WERI-Rb-1 (cell line): ENCODE measurements around the gene C1QTNF2.

ENCODE experiments used
- DNase-seq: peaks from one replicate; pipeline ENCODE4 v3.0.0-alpha.2; 2020
- H3K27ac ChIP-seq: fragments of 250-450 bp; sonication (Bioruptor Pico); 2 replicates; pipeline ENCODE4 v1.5.1; 2020; ENCODE audit warnings: mild to moderate bottlenecking, moderate library complexity
- H3K27me3 ChIP-seq: fragments of 250-450 bp; sonication (Bioruptor Pico); 2 replicates; pipeline ENCODE4 v1.5.1; 2021; ENCODE audit warnings: mild to moderate bottlenecking, low read depth, moderate library complexity; ENCODE audit not compliant: insufficient read depth, severe bottlenecking
- H3K36me3 ChIP-seq: fragments of 250-450 bp; sonication (Bioruptor Pico); 2 replicates; pipeline ENCODE4 v1.5.1; 2020; ENCODE audit warnings: mild to moderate bottlenecking, moderate library complexity
- H3K4me3 ChIP-seq: 2 replicates; pipeline ENCODE4 v1.5.1; 2011; ENCODE audit warnings: low read depth, mild to moderate bottlenecking, control low read depth, low read length
- H3K9me3 ChIP-seq: fragments of 250-450 bp; sonication (Bioruptor Pico); 2 replicates; pipeline ENCODE4 v1.5.1; 2021; ENCODE audit warnings: mild to moderate bottlenecking, moderate library complexity; ENCODE audit not compliant: severe bottlenecking
- CTCF ChIP-seq: IDR thresholded peaks from 2 replicates; pipeline ENCODE4 v1.5.1; 2011; ENCODE audit warnings: low read depth, mild to moderate bottlenecking, control low read depth, inconsistent platforms, low read length

Gene C1QTNF2

GRCh38 chr5:160306696-160307095, 63.7 kb downstream of the C1QTNF2 start:
- no peak for DNase-seq
- TF ChIP-seq CTCF, result no peak
- H3K36me3 ChIP-seq, result peaks cover 21% of the 10 kb centered on the region
- H3K27ac ChIP-seq, result no peak overlapping the region
- no peak overlapping the region for H3K4me3 ChIP-seq
- no peaks in the 10 kb centered on the region for H3K9me3 ChIP-seq
- no peaks in the 10 kb centered on the region for H3K27me3 ChIP-seq

GRCh38 chr5:160305319-160305718, 65.1 kb downstream of the C1QTNF2 start:
- no peak for DNase-seq
- no peak for TF ChIP-seq CTCF
- Histone ChIP-seq H3K4me3 (no peak overlapping the region), H3K9me3 (no peaks in the 10 kb centered on the region), H3K27ac (no peak overlapping the region), H3K27me3 (no peaks in the 10 kb centered on the region), H3K36me3 (peaks cover 19% of the 10 kb centered on the region)

- TF ChIP-seq CTCF, result no peak
- Histone ChIP-seq H3K9me3 (no peaks in the 10 kb centered on the region), H3K36me3 (peaks cover 5% of the 10 kb centered on the region), H3K27me3 (no peaks in the 10 kb centered on the region), H3K4me3 (no peak overlapping the region), H3K27ac (no peak overlapping the region)
- DNase-seq, result no peak
These were observed 66.7 kb downstream of the C1QTNF2 start for GRCh38 chr5:160303690-160304089.

- no peaks in the 10 kb centered on the region for H3K9me3 ChIP-seq
- H3K27ac ChIP-seq, result no peak overlapping the region
- H3K4me3 ChIP-seq, result no peak overlapping the region
- TF ChIP-seq CTCF, result no peak
- H3K27me3 ChIP-seq, result no peaks in the 10 kb centered on the region
- DNase-seq, result no peak
- H3K36me3 ChIP-seq, result no peaks in the 10 kb centered on the region
These were observed 72.2 kb downstream of the C1QTNF2 start for GRCh38 chr5:160298189-160298588.

- no peak overlapping the region for H3K4me3 ChIP-seq
- no peaks in the 10 kb centered on the region for H3K36me3 ChIP-seq
- no peak for DNase-seq
- no peaks in the 10 kb centered on the region for H3K9me3 ChIP-seq
- no peak overlapping the region for H3K27ac ChIP-seq
- H3K27me3 ChIP-seq, result no peaks in the 10 kb centered on the region
- no peak for TF ChIP-seq CTCF
These were observed 72.7 kb downstream of the C1QTNF2 start for GRCh38 chr5:160297776-160298175.
